Aortic smooth muscle cell (primary cell): ENCODE results near the gene PRKD3. TPM values are rescaled to one million over a fixed set of nuclear protein-coding genes. Genes with fewer than 3 reads are reported as not detected.

Experiments
- total RNA-seq: library from RNA; depleted of rRNA; stranded (reverse); fragments of >200 nt; gene quantifications from 2 replicates; pipeline ENCODE4 v1.2.3, GENCODE V29; 2014

PRKD3 gene
- 58.9 and 61.2 TPM in 2 replicates for total RNA-seq

GRCh38 chr2:37324786-37325624 is at the start of gene PRKD3:
Gene PRKD3 (minus strand): TSS chr2:37324833. CDS start chr2:37316524, 8,309 bp downstream.

GRCh38 chr2:37344453-37345361 is 20.1 kb upstream of the PRKD3 start, which contains the start of gene QPCT:
Gene QPCT (plus strand): TSS chr2:37344630. CDS start chr2:37344732, 102 bp downstream.

Other genes with a start within 250 kb of the PRKD3 start
- 15.6 and 18.1 TPM in 2 replicates for gene HEATR5B, start 240.5 kb downstream of the PRKD3 start, total RNA-seq
- 5.2 and 5.4 TPM in 2 replicates for gene GPATCH11, start 240.3 kb downstream of the PRKD3 start, total RNA-seq
- gene EIF2AK2, start 167.9 kb downstream of the PRKD3 start, total RNA-seq, result 26.2 and 26.6 TPM in 2 replicates
- gene SULT6B1, start 136.2 kb downstream of the PRKD3 start, total RNA-seq, result not detected in 2 replicates
- gene CEBPZOS, start 128.3 kb downstream of the PRKD3 start, total RNA-seq, result 12.9 and 15.1 TPM in 2 replicates
- gene CEBPZ, start 93.2 kb downstream of the PRKD3 start, total RNA-seq, result 43.7 and 59.5 TPM in 2 replicates
- gene NDUFAF7, start 93.2 kb downstream of the PRKD3 start, total RNA-seq, result 12.9 and 14.8 TPM in 2 replicates
- 2.5 and 3.6 TPM in 2 replicates for gene QPCT, start 19.8 kb upstream of the PRKD3 start, total RNA-seq